ENCODE results near the gene PITPNB.

DNA sequence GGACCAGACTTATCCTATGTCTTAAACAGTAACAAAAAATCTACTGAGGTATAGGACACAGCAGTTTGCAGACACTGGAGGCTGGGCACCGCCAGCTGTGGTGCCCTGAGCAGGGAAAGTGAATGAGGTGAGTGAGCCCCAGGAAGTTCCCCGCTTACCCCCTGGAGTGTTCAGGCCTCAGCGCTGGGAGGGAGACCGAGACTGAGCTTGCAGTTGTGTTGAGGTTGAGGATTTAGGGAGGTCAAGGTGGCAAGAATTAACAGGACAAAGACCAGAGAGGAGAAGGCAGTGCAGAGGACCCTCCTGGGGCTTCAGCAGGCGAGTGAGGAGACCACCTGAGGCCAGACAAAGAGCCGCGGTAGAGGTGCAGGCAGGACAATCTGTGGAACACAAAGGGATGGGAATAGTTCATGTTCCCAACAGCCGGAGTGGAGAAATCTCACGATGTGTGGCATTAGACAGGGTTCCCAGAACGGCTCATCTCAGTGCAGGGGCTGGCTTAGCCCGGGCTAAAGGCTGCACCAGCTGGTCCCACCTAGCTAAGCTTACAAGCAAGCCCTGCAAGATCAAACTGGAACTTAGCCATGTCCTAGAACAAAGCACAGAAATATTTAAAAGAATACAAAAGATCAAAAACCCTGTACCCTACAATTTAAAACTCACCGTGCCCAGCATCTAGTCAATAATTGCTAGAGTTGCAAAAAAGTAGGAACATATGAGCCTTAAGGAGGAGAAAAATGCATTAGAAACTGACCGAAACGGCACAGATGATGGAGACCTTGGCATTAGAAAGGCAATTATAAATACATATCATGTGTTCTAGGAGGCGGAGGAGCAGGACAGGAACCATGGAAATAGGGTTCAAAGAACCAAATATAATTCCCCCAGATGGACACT lies 47.4 kb upstream of the PITPNB start:
- TF ChIP-seq, protein P1, sequence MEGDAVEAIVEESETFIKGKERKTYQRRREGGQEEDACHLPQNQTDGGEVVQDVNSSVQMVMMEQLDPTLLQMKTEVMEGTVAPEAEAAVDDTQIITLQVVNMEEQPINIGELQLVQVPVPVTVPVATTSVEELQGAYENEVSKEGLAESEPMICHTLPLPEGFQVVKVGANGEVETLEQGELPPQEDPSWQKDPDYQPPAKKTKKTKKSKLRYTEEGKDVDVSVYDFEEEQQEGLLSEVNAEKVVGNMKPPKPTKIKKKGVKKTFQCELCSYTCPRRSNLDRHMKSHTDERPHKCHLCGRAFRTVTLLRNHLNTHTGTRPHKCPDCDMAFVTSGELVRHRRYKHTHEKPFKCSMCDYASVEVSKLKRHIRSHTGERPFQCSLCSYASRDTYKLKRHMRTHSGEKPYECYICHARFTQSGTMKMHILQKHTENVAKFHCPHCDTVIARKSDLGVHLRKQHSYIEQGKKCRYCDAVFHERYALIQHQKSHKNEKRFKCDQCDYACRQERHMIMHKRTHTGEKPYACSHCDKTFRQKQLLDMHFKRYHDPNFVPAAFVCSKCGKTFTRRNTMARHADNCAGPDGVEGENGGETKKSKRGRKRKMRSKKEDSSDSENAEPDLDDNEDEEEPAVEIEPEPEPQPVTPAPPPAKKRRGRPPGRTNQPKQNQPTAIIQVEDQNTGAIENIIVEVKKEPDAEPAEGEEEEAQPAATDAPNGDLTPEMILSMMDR (IDR thresholded peaks at IDR 0.05) = no peak
- TF ChIP-seq POLR2A (IDR thresholded peaks at IDR 0.05) = no peak
- no peak for TF ChIP-seq EP300 (IDR thresholded peaks at IDR 0.05)
